ENCODE measurements around the gene PTPN13.

PTPN13 gene

GRCh38 chr4:86822136-86822535 lies 228.0 kb downstream of the PTPN13 start:
- no peaks in the 10 kb centered on the region for H3K79me2 ChIP-seq (ENCODE audit: insufficient read depth, low read depth)
- no peak overlapping the region for H2AFZ ChIP-seq (ENCODE audit: low read depth)
- H3K4me3 ChIP-seq (IDR thresholded peaks at IDR 0.05; ENCODE audit: insufficient read depth, low read depth, low read length): no peak overlapping the region
- H3K27ac ChIP-seq: no peak overlapping the region
- no peak for TF ChIP-seq CTCF (conservative IDR thresholded peaks at IDR 0.05; ENCODE audit: low read depth, low read length)
- H3K27me3 ChIP-seq (ENCODE audit: insufficient read depth, low read depth): no peaks in the 10 kb centered on the region
- no peak overlapping the region for H3K4me2 ChIP-seq
- no peak overlapping the region for H3K9ac ChIP-seq
- no peaks in the 10 kb centered on the region for H3K4me1 ChIP-seq (ENCODE audit: low read depth, poor library complexity, severe bottlenecking)
- H3K36me3 ChIP-seq (ENCODE audit: insufficient read depth): no peaks in the 10 kb centered on the region
- no peaks in the 10 kb centered on the region for H4K20me1 ChIP-seq (ENCODE audit: insufficient read depth)

- Histone ChIP-seq H2AFZ (ENCODE audit: low read depth) (no peak overlapping the region), H3K36me3 (ENCODE audit: insufficient read depth) (no peaks in the 10 kb centered on the region), H3K4me2 (no peak overlapping the region), H3K27ac (no peak overlapping the region), H3K4me3 (IDR thresholded peaks at IDR 0.05; ENCODE audit: insufficient read depth, low read depth, low read length) (no peak overlapping the region), H3K9ac (no peak overlapping the region), H4K20me1 (ENCODE audit: insufficient read depth) (no peaks in the 10 kb centered on the region), H3K4me1 (ENCODE audit: low read depth, poor library complexity, severe bottlenecking) (no peaks in the 10 kb centered on the region), H3K27me3 (ENCODE audit: insufficient read depth, low read depth) (no peaks in the 10 kb centered on the region), H3K79me2 (ENCODE audit: insufficient read depth, low read depth) (no peaks in the 10 kb centered on the region)
- TF ChIP-seq CTCF (conservative IDR thresholded peaks at IDR 0.05; ENCODE audit: low read depth, low read length): no peak
Observed at GRCh38 chr4:86825511-86825910, 231.4 kb downstream of the PTPN13 start.

GRCh38 chr4:86831262-86832130 lies 237.4 kb downstream of the PTPN13 start:
- H3K36me3 ChIP-seq (ENCODE audit: insufficient read depth): no peaks in the 10 kb centered on the region
- H3K4me1 ChIP-seq (ENCODE audit: low read depth, poor library complexity, severe bottlenecking): no peaks in the 10 kb centered on the region
- no peaks in the 10 kb centered on the region for H3K79me2 ChIP-seq (ENCODE audit: insufficient read depth, low read depth)
- H3K4me3 ChIP-seq (IDR thresholded peaks at IDR 0.05; ENCODE audit: insufficient read depth, low read depth, low read length): no peak overlapping the region
- no peak for TF ChIP-seq CTCF (conservative IDR thresholded peaks at IDR 0.05; ENCODE audit: low read depth, low read length)
- no peak overlapping the region for H3K9ac ChIP-seq
- no peak overlapping the region for H3K27ac ChIP-seq
- H3K4me2 ChIP-seq: no peak overlapping the region
- H4K20me1 ChIP-seq (ENCODE audit: insufficient read depth): no peaks in the 10 kb centered on the region
- H2AFZ ChIP-seq (ENCODE audit: low read depth): no peak overlapping the region
- no peaks in the 10 kb centered on the region for H3K27me3 ChIP-seq (ENCODE audit: insufficient read depth, low read depth)

- H3K27me3 ChIP-seq (ENCODE audit: insufficient read depth, low read depth): no peaks in the 10 kb centered on the region
- H3K36me3 ChIP-seq (ENCODE audit: insufficient read depth): no peaks in the 10 kb centered on the region
- no peak for TF ChIP-seq CTCF (conservative IDR thresholded peaks at IDR 0.05; ENCODE audit: low read depth, low read length)
- no peaks in the 10 kb centered on the region for H3K4me1 ChIP-seq (ENCODE audit: low read depth, poor library complexity, severe bottlenecking)
- no peaks in the 10 kb centered on the region for H3K79me2 ChIP-seq (ENCODE audit: insufficient read depth, low read depth)
- no peak overlapping the region for H3K4me2 ChIP-seq
- no peak overlapping the region for H3K9ac ChIP-seq
- no peak overlapping the region for H2AFZ ChIP-seq (ENCODE audit: low read depth)
- H3K27ac ChIP-seq: no peak overlapping the region
- no peaks in the 10 kb centered on the region for H4K20me1 ChIP-seq (ENCODE audit: insufficient read depth)
- H3K4me3 ChIP-seq (IDR thresholded peaks at IDR 0.05; ENCODE audit: insufficient read depth, low read depth, low read length): no peak overlapping the region
Observed at GRCh38 chr4:86833615-86834014, 239.5 kb downstream of the PTPN13 start.
